PC-9 (cell line): Measurements from ENCODE around the gene ZNF580.

Experiments used
- EZH2 ChIP-seq: fragments of 200-600 bp; sonication (generic); IDR thresholded peaks from 2 replicates; pipeline ENCODE4 v1.8.0; 2017; ENCODE audit warnings: antibody characterized with exemption, low read depth
- TF ChIP-seq, protein P1 (sequence below): fragments of 200-600 bp; sonication (generic); conservative IDR thresholded peaks from 2 replicates; pipeline ENCODE4 v1.6.1; 2017; ENCODE audit warnings: mixed run types, antibody characterized with exemption, mild to moderate bottlenecking, moderate library complexity

DNA sequence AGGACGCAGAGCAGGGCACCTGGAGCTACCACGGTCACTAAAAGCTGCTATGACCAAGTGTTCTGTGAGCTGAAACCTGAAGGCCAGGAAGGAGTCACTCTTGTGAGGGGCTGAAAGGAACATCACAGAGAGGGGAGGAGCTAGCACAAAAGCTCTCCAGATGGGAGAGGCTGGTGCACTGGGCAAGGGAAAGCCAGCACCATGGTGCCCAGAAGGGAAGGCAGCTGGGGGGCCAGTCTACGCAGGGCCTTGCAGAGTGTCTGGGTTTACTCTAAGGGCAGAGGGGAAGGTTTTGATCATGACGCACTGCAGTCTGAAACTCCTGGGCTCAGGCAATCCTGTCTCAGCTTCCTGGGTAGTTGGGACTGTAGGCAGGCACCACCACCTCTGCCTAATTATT is 4.1 kb upstream of the ZNF580 start:
- TF ChIP-seq, protein P1, sequence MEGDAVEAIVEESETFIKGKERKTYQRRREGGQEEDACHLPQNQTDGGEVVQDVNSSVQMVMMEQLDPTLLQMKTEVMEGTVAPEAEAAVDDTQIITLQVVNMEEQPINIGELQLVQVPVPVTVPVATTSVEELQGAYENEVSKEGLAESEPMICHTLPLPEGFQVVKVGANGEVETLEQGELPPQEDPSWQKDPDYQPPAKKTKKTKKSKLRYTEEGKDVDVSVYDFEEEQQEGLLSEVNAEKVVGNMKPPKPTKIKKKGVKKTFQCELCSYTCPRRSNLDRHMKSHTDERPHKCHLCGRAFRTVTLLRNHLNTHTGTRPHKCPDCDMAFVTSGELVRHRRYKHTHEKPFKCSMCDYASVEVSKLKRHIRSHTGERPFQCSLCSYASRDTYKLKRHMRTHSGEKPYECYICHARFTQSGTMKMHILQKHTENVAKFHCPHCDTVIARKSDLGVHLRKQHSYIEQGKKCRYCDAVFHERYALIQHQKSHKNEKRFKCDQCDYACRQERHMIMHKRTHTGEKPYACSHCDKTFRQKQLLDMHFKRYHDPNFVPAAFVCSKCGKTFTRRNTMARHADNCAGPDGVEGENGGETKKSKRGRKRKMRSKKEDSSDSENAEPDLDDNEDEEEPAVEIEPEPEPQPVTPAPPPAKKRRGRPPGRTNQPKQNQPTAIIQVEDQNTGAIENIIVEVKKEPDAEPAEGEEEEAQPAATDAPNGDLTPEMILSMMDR = no peak
- TF ChIP-seq EZH2 = no peak
